GM12891 (cell line): ENCODE measurements around the gene ATP6V0A1.

Experiments used
- PAX5 ChIP-seq: IDR thresholded peaks from 2 replicates; pipeline ENCODE4 v1.6.1; 2011; ENCODE audit warnings: low read length, moderate library complexity, mild to moderate bottlenecking; ENCODE audit not compliant: insufficient read depth, severe bottlenecking
- POLR2A ChIP-seq: IDR thresholded peaks from 2 replicates; pipeline ENCODE4 v1.6.1; 2011; ENCODE audit warnings: low read depth, low read length, control low read depth
- POLR2AphosphoS5 ChIP-seq: IDR thresholded peaks from 2 replicates; pipeline ENCODE4 v1.6.1; 2011; ENCODE audit warnings: low read depth, low read length, control low read depth
- SPI1 ChIP-seq: IDR thresholded peaks from 2 replicates; pipeline ENCODE4 v1.6.1; 2011; ENCODE audit warnings: low read depth, low read length, control low read depth
- TAF1 ChIP-seq: IDR thresholded peaks from 2 replicates; pipeline ENCODE4 v1.6.1; 2011; ENCODE audit warnings: low read depth, low read length, control low read depth

GRCh38 chr17:42475121-42475520 lies 16.4 kb downstream of the ATP6V0A1 start:
- TF ChIP-seq POLR2A (no peak), POLR2AphosphoS5 (no peak), TAF1 (no peak), PAX5 (no peak), SPI1 (no peak)
